HEK293 (cell line): ENCODE measurements around the gene KDM2B.

Experiments used
- ELK4 ChIP-seq: IDR thresholded peaks from 2 replicates; pipeline ENCODE4 v1.6.1; 2011; ENCODE audit warnings: mild to moderate bottlenecking, low read depth, low read length, borderline replicate concordance
- GFI1B ChIP-seq: fragments of 450-650 bp; formaldehyde crosslinking; IDR thresholded peaks from 2 replicates; pipeline ENCODE4 v1.5.1; 2016; ENCODE audit warnings: missing biosample characterization, missing genetic modification characterization
- GLI2 ChIP-seq: fragments of 450-650 bp; formaldehyde crosslinking; IDR thresholded peaks from 2 replicates; pipeline ENCODE4; 2017; ENCODE audit warnings: missing biosample characterization, missing genetic modification characterization, low read depth, borderline replicate concordance
- GLIS2 ChIP-seq: fragments of 450-650 bp; formaldehyde crosslinking; IDR thresholded peaks from 2 replicates; pipeline ENCODE4 v1.5.1; 2016; ENCODE audit warnings: missing biosample characterization, missing genetic modification characterization
- KLF10 ChIP-seq: fragments of 450-650 bp; IDR thresholded peaks from 2 replicates; pipeline ENCODE4 v1.5.1; 2018; ENCODE audit warnings: missing biosample characterization, mild to moderate bottlenecking, missing genetic modification characterization
- KLF9 ChIP-seq: fragments of 450-650 bp; formaldehyde crosslinking; IDR thresholded peaks from 2 replicates; pipeline ENCODE4 v1.5.1; 2016; ENCODE audit warnings: missing biosample characterization, missing genetic modification characterization, low read depth
- MZF1 ChIP-seq: fragments of 450-650 bp; formaldehyde crosslinking; IDR thresholded peaks from 2 replicates; pipeline ENCODE4 v1.5.1; 2017; ENCODE audit warnings: missing biosample characterization, missing genetic modification characterization, borderline replicate concordance
- OSR2 ChIP-seq: fragments of 450-650 bp; formaldehyde crosslinking; IDR thresholded peaks from 2 replicates; pipeline ENCODE4 v1.5.1; 2016; ENCODE audit warnings: missing biosample characterization, missing genetic modification characterization
- SALL2 ChIP-seq: fragments of 450-650 bp; formaldehyde crosslinking; IDR thresholded peaks from 2 replicates; pipeline ENCODE4 v1.5.0; 2017; ENCODE audit warnings: missing biosample characterization, mild to moderate bottlenecking, missing genetic modification characterization, borderline replicate concordance
- SCRT2 ChIP-seq: fragments of 450-650 bp; formaldehyde crosslinking; IDR thresholded peaks from 2 replicates; pipeline ENCODE4 v1.5.1; 2016; ENCODE audit warnings: missing biosample characterization, missing genetic modification characterization
- SETDB1 ChIP-seq: IDR thresholded peaks from one replicate; pipeline ENCODE4 v1.6.1; 2017; ENCODE audit warnings: mild to moderate bottlenecking, low read length, moderate library complexity, mixed read lengths; ENCODE audit not compliant: insufficient read length
- SP3 ChIP-seq: fragments of 450-650 bp; formaldehyde crosslinking; IDR thresholded peaks from 2 replicates; pipeline ENCODE4 v1.5.1; 2016; ENCODE audit warnings: missing biosample characterization, missing genetic modification characterization
- YY1 ChIP-seq: fragments of 450-650 bp; formaldehyde crosslinking; IDR thresholded peaks from 2 replicates; pipeline ENCODE4 v1.5.1; 2018; ENCODE audit warnings: missing biosample characterization, missing genetic modification characterization
- ZFHX2 ChIP-seq: fragments of 450-650 bp; formaldehyde crosslinking; conservative IDR thresholded peaks from 2 replicates; pipeline ENCODE4 v1.5.1; 2016; ENCODE audit warnings: missing biosample characterization, missing genetic modification characterization
- ZFP37 ChIP-seq: fragments of 450-650 bp; formaldehyde crosslinking; IDR thresholded peaks from 2 replicates; pipeline ENCODE4 v1.5.1; 2016; ENCODE audit warnings: missing biosample characterization, missing genetic modification characterization
- ZFP41 ChIP-seq: fragments of 450-650 bp; formaldehyde crosslinking; IDR thresholded peaks from 2 replicates; pipeline ENCODE4 v1.5.1; 2016; ENCODE audit warnings: missing biosample characterization, missing genetic modification characterization, borderline replicate concordance
- ZNF157 ChIP-seq: fragments of 450-650 bp; formaldehyde crosslinking; IDR thresholded peaks from 2 replicates; pipeline ENCODE4 v1.5.1; 2016; ENCODE audit warnings: missing biosample characterization, missing genetic modification characterization
- ZNF174 ChIP-seq: fragments of 450-650 bp; formaldehyde crosslinking; IDR thresholded peaks from 2 replicates; pipeline ENCODE4 v1.5.0; 2017; ENCODE audit warnings: missing biosample characterization, mild to moderate bottlenecking, missing genetic modification characterization
- ZNF223 ChIP-seq: fragments of 450-650 bp; formaldehyde crosslinking; IDR thresholded peaks from 2 replicates; pipeline ENCODE4 v1.5.1; 2016; ENCODE audit warnings: missing biosample characterization, missing genetic modification characterization
- ZNF24 ChIP-seq: fragments of 450-650 bp; formaldehyde crosslinking; IDR thresholded peaks from 2 replicates; pipeline ENCODE4 v1.5.1; 2016; ENCODE audit warnings: missing biosample characterization, missing genetic modification characterization
- ZNF26 ChIP-seq: fragments of 450-650 bp; formaldehyde crosslinking; IDR thresholded peaks from 2 replicates; pipeline ENCODE4 v1.5.1; 2016; ENCODE audit warnings: missing biosample characterization, missing genetic modification characterization
- ZNF280D ChIP-seq: fragments of 450-650 bp; formaldehyde crosslinking; IDR thresholded peaks from 2 replicates; pipeline ENCODE4 v1.5.1; 2016; ENCODE audit warnings: missing biosample characterization, missing genetic modification characterization
- ZNF426 ChIP-seq: fragments of 450-650 bp; formaldehyde crosslinking; IDR thresholded peaks from 2 replicates; pipeline ENCODE4 v1.5.1; 2017; ENCODE audit warnings: missing biosample characterization, missing genetic modification characterization, mild to moderate bottlenecking, inconsistent platforms, moderate library complexity
- ZNF548 ChIP-seq: fragments of 450-650 bp; formaldehyde crosslinking; IDR thresholded peaks from 2 replicates; pipeline ENCODE4 v1.5.1; 2016; ENCODE audit warnings: missing biosample characterization, missing genetic modification characterization
- ZNF558 ChIP-seq: fragments of 450-650 bp; formaldehyde crosslinking; IDR thresholded peaks from 2 replicates; pipeline ENCODE4 v1.5.1; 2016; ENCODE audit warnings: missing biosample characterization, missing genetic modification characterization
- ZNF610 ChIP-seq: fragments of 450-650 bp; formaldehyde crosslinking; IDR thresholded peaks from 2 replicates; pipeline ENCODE4 v1.5.1; 2016; ENCODE audit warnings: missing biosample characterization, missing genetic modification characterization, borderline replicate concordance
- ZNF670 ChIP-seq: fragments of 450-650 bp; formaldehyde crosslinking; IDR thresholded peaks from 2 replicates; pipeline ENCODE4 v1.5.1; 2016; ENCODE audit warnings: missing biosample characterization, missing genetic modification characterization, low read depth
- ZNF830 ChIP-seq: fragments of 450-650 bp; IDR thresholded peaks from 2 replicates; pipeline ENCODE4 v1.5.0; 2018; ENCODE audit warnings: missing biosample characterization, missing genetic modification characterization, low read depth, mild to moderate bottlenecking, moderate library complexity
- ZNF843 ChIP-seq: fragments of 450-650 bp; formaldehyde crosslinking; IDR thresholded peaks from 2 replicates; pipeline ENCODE4 v1.5.1; 2016; ENCODE audit warnings: missing biosample characterization, missing genetic modification characterization
- TF ChIP-seq, protein P1 (sequence below): fragments of 450-650 bp; formaldehyde crosslinking; IDR thresholded peaks from 2 replicates; pipeline ENCODE4; 2016; ENCODE audit warnings: missing biosample characterization, missing genetic modification characterization
- TF ChIP-seq, protein P2 (sequence below): fragments of 450-650 bp; formaldehyde crosslinking; IDR thresholded peaks from 2 replicates; pipeline ENCODE4 v1.5.1; 2016; ENCODE audit warnings: missing biosample characterization, missing genetic modification characterization, low read depth

The KDM2B gene

GRCh38 chr12:121399391-121400331, 181.2 kb downstream of the KDM2B start, which contains the start of gene RNF34 (continued):
- TF ChIP-seq KLF10 (peak; percentile 98), YY1 (peak; percentile 26; the same call in 1 of the 2 replicates), ZNF843 (peak; percentile 30; the same call in 1 of the 2 replicates), ELK4 (no peak), ZNF174 (no peak), ZNF24 (tag by site-specific recombination) (peak; percentile 16; the same call in 1 of the 2 replicates), ZFHX2 (no peak), GLIS2 (tag by site-specific recombination) (no peak), ZNF670 (tag by site-specific recombination) (no peak), ZNF280D (no peak), ZNF223 (no peak), GLI2 (no peak), SP3 (tag by site-specific recombination) (peak; percentile 99), ZNF830 (tag by site-specific recombination) (no peak), ZNF610 (peak; percentile 91), KLF9 (tag by site-specific recombination) (peak; percentile 96), OSR2 (no peak), GFI1B (tag by site-specific recombination) (no peak; the same call in 1 of the 2 replicates), ZFP37 (tag by site-specific recombination) (0 out of 2 replicates have a peak, but pooled peaks have one; percentile 40), ZNF157 (tag by site-specific recombination) (no peak), ZNF548 (tag by site-specific recombination) (no peak), SETDB1 (no peak), ZNF558 (tag by site-specific recombination) (no peak), SCRT2 (no peak), ZNF426 (tag by site-specific recombination) (no peak), ZNF26 (tag by site-specific recombination) (no peak), MZF1 (tag by site-specific recombination) (no peak), ZFP41 (tag by site-specific recombination) (no peak), SALL2 (no peak)
- TF ChIP-seq, protein P1, sequence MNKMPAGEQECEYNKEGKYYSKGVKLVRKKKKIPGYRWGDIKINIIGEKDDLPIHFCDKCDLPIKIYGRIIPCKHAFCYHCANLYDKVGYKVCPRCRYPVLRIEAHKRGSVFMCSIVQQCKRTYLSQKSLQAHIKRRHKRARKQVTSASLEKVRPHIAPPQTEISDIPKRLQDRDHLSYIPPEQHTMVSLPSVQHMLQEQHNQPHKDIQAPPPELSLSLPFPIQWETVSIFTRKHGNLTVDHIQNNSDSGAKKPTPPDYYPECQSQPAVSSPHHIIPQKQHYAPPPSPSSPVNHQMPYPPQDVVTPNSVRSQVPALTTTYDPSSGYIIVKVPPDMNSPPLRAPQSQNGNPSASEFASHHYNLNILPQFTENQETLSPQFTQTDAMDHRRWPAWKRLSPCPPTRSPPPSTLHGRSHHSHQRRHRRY: no peak
- TF ChIP-seq, protein P2, sequence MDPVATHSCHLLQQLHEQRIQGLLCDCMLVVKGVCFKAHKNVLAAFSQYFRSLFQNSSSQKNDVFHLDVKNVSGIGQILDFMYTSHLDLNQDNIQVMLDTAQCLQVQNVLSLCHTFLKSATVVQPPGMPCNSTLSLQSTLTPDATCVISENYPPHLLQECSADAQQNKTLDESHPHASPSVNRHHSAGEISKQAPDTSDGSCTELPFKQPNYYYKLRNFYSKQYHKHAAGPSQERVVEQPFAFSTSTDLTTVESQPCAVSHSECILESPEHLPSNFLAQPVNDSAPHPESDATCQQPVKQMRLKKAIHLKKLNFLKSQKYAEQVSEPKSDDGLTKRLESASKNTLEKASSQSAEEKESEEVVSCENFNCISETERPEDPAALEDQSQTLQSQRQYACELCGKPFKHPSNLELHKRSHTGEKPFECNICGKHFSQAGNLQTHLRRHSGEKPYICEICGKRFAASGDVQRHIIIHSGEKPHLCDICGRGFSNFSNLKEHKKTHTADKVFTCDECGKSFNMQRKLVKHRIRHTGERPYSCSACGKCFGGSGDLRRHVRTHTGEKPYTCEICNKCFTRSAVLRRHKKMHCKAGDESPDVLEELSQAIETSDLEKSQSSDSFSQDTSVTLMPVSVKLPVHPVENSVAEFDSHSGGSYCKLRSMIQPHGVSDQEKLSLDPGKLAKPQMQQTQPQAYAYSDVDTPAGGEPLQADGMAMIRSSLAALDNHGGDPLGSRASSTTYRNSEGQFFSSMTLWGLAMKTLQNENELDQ (tag by site-specific recombination): no peak
